ENCODE data around the gene WDR33.
A peak's percentile ranks its signal among the peaks of the same experiment; 100 is the strongest.
"Not testable (repeated sequence)": the region's sequence is repeated elsewhere in the genome, so short reads cannot be mapped to it uniquely, and the experiment has no call there.

The WDR33 gene

DNA sequence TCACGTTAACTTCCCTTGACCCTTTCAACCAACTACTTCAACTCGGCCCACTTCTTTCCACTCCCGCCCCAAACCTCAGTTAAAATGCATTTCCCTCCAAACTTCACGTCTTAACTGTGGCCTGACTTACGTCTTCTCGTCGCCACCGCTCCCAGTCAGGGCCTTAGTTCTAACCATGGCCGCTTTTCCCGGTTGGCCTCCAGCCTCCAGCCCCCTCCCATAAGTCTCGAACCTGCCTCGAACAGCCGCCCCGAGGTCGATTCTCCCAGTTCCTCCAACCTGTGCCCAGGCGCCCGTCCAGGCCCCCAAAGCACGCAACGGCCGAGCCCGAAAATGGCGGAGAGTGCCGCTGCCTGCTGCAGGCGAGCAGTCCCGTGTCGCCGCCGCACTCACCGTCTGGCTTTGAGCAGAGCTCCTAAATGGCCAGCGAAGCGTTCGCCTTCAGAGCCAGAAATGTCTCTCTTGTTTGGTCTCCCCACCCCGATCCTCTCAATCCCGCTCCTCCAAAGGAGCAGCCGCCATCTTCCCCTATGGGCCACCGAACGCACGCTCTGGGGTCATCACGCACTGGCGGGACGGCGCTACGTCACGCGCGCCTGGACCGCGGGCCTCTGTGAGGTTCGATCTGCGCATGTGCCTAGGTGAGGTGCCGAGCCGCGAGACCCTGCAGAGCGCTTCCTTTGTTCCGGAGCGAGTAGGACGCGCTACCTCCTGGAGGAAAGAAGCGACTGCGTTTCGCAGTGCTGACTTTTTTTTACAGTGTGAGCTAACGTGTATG is at the start of gene WDR33:
TSS of gene WDR33 (minus strand) at position 553 of the 778 bp plus-strand sequence. CDS start 40,190 bp downstream, outside the sequence.
- peak; percentile 82 for DNase-seq

DNA sequence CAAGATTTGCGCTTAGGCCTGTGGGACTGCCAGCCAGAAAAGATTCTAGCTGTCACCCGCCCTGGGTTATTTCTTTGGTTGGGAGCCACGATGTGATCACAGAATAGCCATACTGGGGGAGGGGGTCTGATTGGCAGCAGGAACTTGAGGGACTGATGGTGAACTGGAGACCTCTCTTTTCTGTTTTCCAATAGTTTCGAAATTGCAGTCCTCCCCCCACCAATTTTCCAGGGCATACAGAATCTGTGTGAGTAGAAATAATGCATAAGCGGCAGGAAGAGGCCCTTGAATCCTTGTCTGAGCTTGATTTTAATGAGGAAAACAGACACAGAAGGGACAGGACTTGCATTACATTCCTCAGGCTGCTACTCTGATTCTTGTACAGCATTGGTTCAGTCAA is 49.2 kb upstream of the WDR33 start:
- DNase-seq = no peak

DNA sequence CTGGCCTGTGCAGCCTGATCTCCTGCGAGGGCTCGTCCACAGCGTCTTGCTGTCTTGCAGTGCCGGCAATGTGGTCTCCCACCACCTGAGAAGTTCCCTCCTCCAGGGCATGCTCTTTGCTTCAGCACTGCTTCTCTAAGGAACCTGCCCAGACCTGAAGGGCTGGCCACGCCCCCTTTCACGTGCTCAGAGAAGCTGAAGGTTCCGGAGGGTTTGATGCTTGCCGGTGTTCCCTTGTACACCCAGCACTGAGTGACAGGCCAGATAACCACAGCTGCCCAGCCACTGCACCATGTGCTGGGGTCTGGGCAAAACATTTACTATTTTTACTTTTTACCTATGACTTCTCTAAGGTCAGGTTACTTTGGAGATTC is 48.7 kb upstream of the WDR33 start:
- no peak for DNase-seq

DNA sequence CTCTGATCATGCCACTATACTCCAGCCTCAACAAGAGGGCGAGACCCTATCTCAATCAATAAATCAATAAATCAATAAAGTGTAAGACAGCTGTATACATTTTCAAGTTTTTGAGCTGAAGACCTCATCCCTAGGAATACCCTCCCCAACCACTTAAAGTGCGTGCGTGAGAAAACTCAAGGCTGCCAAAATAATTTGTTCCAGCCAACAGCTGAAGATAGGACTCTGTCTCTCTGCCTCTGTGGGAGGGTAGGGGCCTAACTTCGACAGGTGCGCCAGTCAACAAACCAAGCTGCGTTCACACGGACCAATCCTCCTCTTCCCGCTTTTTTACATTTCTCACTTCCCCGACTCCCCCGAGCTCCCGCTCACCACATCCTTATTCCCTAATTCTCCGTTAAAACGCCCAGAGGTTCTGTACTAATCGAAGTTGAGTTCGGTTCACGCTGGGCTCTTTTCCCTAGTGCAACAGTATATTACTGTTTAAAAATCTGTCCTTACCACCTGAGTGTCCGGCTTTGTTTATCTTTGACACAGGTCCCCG is 46.4 kb upstream of the WDR33 start:
- peak; percentile 23 for DNase-seq

DNA sequence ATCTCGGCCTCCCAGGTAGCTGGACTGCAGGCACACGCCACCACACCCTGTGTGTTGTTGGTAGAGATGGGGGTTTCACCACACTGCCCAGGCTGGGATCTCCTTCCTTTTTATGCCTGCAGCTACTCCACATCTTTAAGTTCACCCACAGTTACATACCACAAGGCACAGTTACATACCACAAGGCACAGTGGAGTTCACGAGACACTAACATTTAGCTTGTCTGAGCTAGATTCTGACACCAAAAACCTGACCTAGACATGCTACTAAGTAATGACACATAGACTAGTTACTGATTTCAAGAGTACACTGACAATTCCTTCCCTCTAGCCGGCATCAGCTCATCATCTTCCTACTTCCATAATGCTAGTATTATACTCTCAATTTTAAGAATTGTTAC is 42.7 kb upstream of the WDR33 start:
- no peak for DNase-seq

DNA sequence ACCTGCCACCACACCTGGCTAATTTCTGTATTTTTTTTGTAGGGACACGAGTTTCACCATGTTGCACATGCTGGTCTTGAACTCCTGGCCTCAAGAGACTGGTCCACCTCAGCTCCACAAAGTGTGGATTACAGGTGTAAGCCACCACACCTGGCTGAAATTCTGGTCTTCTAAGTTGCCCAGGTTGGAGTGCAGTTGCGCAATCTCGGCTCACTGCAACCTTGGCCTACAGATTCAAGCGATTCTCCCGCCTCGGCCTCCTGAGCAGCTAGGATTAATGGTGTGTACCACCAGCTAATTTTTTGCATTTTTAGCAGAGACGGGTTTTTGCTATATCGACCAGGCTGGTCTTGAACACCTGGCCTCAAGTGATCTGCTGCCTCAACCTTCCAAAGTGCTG is 41.4 kb upstream of the WDR33 start:
- no peak for DNase-seq

DNA sequence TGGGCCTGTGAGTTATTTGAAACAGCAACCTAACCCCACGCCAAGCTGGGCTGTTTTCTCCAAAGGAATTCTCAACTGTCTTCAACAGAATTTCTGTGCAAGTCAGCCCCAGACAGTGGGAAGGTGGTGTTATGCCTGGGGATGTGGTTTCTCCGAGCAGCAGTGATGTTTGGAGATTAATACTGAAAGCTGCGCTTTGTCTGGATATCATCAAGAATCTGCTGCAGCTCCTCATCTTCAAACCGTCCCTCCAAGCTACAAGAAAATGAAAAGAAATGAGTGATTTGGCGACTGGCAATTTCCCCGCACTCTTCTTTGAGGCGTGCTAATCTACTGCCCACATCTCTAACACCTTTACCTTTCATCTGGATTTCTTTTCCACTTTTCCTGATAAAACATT is 37.0 kb upstream of the WDR33 start:
- no peak for DNase-seq

DNA sequence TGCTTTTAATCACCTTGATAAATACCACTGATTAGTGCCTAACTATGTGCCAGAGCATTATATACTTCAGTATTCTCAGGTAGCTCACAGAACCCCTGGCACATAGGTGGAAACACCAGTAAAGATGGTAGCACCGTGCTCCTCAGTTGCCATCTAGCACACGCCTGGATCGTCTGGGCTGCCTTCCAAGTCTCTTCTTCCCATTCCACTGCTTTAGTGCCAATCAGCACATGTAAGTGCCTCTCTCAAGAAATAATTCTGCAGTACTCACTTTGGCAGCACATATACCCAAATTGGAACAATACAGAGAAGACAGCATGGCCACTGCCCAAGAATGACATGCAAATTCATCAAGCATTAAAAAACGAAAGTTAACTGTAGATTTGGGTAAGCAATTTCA is 34.0 kb upstream of the WDR33 start:
- no peak for DNase-seq

DNA sequence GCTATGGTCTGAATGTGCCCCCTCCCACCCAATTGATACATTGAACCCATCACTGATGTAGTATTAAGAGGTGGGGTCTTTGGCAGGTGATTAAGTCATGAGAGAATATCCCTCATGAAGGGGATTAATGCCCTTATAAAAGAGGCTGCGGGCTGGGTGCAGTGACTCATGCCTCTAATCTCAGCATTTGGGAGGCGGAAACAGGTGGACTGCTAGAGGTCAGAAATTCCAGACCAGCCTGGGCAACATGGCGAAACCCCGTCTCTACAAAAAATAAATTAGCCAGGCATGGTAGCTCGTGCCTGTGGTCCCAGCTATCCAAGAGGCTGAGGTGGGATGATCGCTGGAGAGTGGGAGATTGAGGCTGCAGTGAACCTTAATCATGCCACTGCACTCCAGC is 32.7 kb upstream of the WDR33 start:
- DNase-seq = no peak

DNA sequence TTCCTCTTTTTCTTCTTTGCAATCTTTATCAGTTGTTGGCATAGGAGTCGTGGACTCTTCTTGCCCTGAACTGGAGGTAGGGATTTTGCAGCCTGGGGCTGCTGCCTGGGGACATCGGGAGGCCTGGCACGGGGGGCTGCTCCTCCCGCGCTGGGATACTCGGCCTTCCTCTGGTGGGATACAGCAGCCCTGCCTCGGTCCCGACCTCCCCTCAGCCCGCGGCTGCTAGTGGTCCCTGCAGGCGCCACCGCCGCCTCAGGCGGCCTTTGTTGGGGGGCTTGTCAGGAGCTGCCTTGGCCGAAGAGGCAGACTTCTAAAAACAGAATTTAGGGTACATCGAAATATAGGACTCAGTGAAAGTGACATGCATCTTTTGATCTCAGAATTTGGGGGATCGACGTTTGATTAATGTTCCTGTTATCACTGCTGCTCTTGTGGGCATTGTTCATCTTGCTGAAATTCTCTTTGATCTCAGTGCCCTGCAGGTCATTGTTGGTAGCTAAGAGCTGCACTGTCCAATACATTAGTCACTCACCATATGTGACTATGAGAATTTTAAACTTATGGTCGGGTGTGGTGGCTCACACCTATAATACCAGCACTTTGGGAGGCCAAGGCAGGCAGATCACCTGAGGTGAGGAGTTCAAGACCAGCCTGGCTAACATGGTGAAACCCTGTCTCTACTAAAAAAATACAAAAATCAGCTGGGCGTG is 30.7 kb upstream of the WDR33 start:
- no peak for DNase-seq

DNA sequence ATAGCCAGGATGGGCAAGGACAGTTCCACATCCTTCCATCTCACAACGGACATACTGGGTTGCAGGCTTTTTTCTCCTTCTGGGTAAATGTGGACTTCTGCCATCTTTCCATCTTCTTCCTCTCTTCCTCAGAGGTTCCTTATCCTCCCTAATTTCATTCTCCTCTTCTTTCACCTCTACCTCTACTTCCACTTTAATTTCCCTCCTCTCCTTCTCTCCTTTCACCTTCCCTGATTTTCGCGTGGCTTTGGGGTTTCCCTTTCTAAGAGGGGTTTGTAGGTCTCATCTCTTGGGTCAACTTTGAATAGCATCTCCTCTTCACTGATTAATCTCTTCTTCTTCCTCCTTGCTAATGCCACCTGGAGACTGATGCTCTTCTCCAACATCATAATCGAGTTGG is 29.9 kb upstream of the WDR33 start:
- DNase-seq = no peak

DNA sequence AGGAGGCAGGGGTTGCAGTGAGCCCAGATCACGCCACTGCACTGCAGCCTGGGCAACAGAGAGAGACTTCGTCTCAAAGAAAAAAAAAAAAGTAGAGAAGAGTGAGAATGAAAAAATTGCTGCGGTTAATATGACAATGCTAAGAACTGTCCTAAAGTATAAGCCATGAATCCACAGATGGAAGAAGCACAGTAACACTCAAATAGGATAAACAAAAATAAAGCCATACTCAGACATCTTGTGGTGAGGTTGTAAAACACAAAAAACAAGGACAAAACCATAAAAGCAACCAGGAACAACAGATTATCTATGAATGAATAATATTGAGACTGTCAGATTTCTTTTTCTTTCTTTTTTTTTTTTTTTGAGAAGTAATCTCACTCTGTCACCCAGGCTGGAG is 24.0 kb upstream of the WDR33 start:
- no peak for DNase-seq

DNA sequence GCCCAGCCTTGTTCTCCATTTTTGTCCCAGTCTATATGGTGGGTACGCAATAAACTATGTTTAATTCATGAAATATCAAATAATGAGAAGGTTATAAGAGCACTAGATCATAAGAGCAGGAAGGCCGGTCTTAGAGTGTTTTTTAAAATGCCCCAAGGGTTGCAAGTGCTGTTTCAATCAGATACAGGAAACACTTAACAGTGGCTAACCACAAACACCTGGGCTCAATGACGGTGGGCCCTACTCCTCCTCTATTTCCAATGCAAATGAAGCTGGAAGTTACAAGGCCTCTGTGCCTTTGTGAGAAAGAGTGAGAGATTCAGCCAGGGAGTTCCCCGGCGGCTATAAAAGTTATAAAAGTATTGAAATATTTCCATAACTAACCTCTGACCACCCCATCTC is 18.9 kb upstream of the WDR33 start:
- no peak for DNase-seq

DNA sequence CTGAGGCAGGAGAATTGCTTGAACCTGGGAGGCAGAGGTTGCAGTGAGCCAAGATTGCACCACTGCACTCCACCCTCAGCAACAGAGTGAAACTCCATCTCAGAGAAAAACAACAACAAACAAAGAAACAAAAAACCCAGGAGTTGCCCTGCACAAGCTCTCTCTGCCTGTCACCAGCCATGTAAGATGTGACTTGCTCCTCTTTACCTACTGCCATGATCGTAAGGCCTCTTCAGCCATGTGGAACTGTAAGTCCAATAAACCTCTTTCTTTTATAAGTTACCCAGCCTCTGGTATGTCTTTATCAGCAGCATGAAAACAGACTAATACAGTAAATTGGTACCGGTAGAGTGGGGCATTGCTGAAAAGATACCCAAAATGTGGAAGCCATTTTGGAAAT is 15.7 kb upstream of the WDR33 start:
- DNase-seq = not testable (repeated sequence)

DNA sequence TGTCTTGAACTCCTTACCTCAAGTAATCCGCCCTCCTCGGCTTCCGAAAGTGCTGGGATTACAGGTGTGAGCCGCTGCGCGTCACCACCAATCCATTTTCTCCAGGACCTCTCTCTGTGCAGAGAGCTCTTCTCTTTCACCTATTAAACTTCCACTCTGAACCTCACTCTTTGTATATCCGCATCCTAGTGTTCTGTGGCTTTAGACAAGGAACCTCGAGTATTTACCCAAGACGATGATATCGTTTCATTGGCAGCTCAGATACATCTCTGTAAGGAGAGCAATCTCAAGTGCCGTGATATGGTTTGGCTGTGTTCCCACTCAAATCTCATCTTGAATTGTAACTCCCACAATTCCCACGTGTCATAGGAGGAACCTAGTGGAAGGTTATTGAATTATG is 15.1 kb upstream of the WDR33 start:
- no peak for DNase-seq

DNA sequence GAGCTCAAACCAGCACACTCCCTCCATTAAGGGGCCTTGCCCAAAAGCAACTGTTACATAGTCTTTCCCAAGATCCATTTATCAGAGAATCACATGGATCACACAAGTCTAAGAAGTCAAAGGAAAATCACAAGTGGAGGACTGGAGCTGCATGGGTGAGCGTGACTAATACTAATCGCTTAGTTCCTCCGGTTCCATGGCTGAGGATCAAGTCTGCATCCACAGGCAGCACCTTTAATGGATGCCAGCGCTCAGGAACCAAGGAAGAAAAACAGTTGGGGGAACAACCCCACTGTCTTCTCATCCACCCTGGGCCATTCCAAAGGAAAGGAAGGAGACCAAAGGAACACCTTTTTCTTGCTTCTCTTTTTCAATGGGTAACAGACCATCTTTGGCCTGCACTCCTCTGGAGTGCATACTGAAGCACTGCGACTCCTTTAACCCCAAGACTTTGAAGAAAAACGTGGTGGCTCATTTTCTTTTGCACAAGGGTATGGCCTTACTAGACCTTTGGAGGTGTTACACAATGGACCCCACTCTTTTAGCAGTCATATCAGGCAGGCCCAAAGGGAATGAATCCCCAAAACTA is 9.2 kb upstream of the WDR33 start:
- DNase-seq = no peak

DNA sequence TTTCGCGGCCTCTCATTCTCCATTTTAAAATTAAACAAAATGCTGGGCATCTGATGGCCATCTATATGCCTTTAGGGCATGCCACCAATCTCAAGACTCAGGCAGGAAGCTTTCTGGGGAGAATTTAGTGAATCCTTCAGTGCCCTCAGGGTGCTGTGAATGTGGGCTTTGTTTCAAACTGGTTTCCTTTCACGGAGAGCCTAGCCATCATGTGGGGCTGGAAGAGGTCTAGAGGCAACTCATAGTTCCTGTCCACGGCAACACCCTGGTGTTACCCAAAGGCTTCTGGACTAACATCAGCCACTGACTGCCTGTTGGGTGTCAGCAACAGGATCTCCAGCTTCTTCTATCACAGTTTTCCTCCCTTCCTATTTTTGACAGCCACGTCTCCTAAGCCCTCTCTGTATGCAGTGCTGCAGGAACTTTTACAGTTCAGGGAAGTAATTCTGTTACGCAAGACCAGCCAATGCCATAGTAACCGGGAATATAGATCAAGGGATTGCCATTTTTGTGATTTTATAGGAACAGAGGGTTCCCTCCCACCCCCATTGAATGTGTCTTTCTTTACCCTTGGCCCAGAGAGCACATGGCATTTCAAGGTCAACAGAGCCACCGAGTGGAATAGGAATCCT is 7.9 kb upstream of the WDR33 start:
- no peak for DNase-seq

DNA sequence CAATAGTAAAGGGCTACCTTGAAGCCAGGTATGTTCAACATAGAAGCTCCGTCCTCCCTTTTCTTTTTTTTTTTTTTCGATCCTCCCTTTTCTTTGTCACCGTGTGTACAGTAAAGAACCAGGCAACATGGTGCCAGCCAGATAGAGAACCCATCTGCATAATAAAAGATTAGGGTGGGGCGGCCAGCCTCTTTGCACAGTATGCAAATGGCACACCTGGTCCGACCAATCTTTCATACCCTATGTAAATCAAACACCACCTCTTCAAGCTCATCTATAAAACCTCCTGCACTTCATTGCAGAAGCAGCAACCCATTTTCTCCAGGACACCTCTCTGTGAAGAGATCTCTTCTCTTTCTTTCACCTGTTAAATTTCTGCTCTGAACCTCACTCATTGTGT is 7.3 kb upstream of the WDR33 start:
- no peak for DNase-seq

DNA sequence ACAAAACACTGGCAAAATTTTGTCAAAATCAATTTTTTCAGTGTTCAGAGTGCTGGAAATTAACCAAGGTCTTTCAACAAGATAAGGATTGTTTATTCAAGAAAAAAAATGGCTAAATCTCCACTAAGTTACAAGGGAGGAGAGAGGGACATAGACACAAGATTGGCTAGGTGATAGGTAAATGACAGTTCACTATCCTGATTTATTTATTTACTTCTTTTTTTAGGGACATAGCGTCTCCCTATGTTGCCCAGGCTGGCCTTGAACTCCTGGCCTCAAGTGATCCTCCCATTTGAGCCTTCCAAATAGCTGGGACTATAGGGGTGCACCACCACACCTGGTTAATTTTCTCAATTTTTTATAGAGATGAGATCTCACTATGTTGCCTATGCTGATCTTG is 3.7 kb upstream of the WDR33 start:
- DNase-seq = no peak

DNA sequence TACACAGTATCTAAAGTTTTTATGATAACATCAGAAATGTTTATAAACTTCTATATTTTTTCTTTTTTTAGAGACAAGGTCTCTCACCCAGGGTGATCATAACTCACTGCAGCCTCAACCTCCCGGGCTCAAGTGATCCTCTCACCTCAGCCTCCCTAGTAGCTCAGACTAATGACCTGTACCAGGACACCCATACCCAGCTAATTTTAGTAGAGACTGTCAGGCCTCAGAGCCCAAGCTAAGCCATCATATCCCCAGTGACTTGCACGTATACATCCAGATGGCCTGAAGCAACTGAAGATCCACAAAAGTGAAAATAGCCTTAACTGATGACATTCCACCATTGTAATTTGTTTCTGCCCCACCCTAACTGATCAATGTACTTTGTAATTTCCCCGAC is 1.5 kb upstream of the WDR33 start:
- DNase-seq = not testable (repeated sequence)

DNA sequence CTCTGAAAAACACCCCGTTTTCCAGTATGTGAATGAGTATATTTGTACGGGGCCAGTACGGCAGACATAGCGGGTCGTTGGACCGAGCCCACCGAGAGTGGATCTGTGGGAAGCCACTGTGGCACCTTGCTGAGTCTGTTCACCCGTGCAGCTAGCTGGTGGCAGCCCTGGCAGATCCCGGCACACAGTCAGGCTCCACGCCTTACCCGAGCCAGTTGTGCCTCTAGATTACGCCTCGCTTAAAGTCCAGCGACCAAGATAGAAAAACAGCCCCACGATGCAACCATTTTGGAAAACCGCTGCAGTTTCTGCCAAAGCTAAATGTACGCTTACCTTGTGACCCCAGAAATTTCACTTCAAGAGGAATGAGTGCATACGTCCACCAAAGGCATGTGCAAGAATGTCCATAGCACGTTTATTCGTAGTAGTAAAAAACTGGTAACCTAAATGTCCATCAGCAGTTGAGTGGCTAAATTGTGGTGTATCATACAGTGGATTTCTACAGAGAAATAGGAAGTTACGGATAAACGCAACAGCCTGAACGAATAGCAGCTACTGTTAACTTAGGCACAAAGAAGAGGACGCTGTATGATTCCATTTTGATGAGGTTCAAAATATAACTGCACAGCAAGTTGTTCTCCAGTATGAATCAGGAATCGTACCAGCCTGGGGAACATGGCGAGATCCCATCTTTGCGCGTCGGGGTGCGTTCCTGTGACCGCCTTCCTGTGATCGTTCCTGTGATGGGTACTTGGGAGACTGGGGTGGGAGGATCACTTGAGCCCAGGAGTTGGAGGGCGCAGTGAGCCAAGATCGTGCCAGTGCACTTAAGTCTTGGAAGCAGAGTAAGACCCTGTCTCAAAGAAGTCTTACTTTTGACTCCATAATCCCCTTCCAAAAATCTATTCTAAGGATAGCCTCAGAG is 688 bp upstream of the WDR33 start:
- no peak for DNase-seq

DNA sequence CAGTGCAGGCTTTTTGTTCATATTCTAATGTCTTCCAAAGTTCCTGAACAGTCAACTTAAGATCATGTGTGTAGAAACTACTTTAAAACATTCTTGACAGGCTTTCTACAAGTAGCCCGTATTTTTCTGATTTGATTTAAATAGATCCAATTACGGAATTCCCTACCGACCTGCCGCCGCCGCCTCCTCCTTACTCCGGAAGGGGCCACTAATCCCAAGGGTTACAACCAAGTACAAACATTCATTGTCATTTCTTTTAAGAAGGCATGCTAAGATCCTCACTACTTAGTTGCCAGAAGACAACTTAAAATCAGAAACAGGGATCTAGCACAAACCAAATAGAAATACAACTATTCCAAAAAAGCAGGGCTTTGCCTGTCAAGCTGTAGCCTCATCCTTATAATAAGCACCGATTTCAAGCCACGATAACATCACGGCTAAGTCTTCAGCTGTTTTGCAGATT is 784 bp downstream of the WDR33 start:
- DNase-seq = no peak
